Suppressor macrophage treated with lipopolysaccharide for 4 hours (primary cell): ENCODE data around the gene STARD5.

Experiments
- DNase-seq: peaks from one replicate; pipeline ENCODE4 v3.0.0-alpha.2; 2020

Gene STARD5

GRCh38 chr15:81271761-81272644, 51.9 kb downstream of the STARD5 start:
- DNase-seq, result no peak

DNA sequence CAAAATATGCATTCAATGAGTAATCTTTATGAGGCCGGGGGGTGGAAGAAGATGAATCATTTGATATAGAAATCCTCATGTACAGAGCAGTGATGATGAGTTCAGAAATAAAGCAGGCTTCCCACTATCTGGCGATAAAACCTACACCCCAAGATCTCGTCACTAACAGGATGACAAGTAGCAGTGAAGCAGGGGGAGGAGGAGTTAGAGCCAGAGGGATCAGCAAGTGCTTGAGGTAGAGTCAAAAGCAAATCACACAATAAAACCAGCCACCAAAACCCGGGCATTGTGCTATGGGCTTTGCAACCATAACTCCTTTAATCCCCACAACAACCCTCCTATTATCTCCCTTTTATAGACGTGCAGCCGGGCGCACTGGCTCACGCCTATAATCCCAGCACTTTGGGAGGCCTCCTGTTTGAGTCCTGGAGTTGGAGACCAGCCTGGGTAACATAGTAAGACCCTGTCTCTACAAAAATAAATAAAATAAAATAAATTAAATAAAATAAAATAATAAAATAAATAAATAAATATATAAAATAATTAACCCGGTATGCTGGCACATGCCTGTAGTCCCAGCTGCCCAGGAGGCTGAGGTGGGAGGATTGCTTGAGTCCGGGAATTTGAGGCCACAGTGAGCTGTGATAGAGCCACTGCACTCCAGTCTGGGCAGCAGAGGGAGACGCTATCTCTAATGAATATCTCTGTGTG, 53.0 kb downstream of the STARD5 start:
- no peak for DNase-seq

- no peak for DNase-seq
These were observed 53.8 kb downstream of the STARD5 start for GRCh38 chr15:81270188-81270587.

DNA sequence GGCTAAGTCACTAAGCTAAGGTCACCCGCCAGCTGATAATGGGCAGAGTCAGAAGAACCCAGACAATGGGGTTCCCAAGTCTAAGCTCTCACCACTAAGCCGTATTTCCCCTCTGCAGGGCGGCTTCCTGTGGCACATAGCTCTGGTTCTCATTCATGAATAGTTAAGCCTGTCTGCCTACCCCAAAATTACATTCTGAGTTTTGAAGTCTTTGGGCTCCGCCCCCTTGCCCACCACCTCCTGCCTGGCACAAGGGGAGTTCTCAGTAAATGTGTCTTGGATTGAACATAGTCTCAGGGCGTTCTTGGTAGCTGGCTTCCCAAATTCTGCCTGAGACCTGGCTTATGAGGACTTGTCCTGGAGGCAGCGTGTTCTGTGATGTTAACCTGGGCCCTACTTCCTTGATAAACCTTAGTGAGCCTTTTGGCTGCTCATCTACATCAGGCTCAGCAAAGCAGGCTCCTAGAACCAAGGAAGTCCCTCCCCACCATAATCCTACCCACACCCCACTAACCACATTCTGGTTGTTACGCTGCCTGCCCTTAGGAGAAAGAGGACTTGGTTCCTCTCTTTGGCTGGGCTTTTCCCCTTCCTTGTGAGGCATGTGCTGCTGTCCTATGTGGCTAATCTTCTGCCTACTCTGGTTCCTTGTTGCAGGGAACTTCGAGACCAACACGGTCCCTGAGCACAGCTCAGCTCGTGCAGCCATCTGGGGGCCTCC, 54.9 kb downstream of the STARD5 start:
- peak; percentile 87 for DNase-seq

DNA sequence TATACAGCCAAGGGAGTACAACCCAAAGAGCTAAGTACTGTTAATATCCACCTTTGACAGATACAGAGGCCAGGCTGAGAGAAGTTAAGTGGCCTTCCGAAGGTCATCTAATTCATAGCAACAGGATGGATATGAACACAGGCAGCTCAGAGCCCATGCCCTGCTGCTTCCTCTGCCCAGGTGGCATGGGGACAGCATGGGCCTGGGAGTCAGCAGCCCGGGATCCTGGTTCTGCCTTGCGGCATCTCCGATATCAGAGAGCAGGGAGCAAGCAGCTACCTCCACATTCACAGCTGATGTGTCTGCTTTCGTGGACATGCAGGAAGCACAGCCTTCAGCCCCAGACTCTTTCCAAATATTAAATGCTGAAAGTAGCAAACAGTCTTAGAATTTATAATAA, 55.6 kb downstream of the STARD5 start:
- no peak for DNase-seq

- DNase-seq, result peak; percentile 90
These were observed 57.8 kb downstream of the STARD5 start for GRCh38 chr15:81265944-81266775.

DNA sequence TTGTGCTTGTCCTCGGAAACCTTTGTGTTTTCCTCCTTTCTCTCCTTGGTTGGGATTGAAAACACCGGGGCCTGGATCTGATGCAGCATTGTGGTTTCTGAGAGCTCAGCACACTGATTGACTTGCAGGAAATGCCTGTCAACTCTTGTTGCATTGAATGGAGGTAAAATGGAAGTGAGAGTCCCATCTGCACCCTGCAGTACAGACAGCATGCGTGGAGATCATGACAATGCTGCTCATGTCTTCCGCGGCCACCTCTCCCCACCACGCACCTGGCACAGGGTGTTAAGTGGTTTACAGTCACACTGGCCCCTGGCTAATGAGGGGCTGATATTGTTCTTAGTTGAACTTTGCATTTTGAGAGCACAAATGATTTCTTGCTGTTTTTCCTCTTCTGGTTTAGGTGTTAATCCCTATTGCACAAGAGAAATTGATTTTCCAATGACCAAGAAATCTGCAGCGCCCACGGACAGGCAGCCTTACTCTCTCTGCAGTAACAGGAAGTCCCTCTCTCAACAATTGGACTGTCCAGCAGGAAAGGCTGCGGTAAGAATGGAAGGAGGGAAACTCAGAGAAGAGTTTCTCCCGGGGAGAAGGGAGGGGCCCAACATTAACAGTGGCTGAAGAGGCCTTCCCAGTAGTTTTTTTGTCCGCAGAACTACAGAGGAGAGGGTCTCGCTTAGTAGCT, 58.5 kb downstream of the STARD5 start:
- no peak for DNase-seq

- DNase-seq, result no peak
These were observed 59.7 kb downstream of the STARD5 start for GRCh38 chr15:81264072-81264857.

- no peak for DNase-seq
These were observed 60.5 kb downstream of the STARD5 start for GRCh38 chr15:81263477-81263876.

GRCh38 chr15:81261172-81261811, 62.6 kb downstream of the STARD5 start:
- DNase-seq, result no peak

- no peak for DNase-seq
These were observed 64.1 kb downstream of the STARD5 start for GRCh38 chr15:81259760-81260298.
